Fibroblast of pulmonary artery (primary cell): ENCODE results near the gene PTPRD.
A peak's percentile ranks its signal among the peaks of the same experiment; 100 is the strongest.

Source experiments
- DNase-seq: peaks from one replicate; pipeline ENCODE4 v3.0.0-alpha.2; 2010; ENCODE audit warnings: low read depth
- H3K4me3 ChIP-seq: replicated peaks from 2 replicates; pipeline ENCODE4 v1.5.1; 2011; ENCODE audit warnings: low read depth, mild to moderate bottlenecking, control low read depth, low read length, moderate library complexity
- CTCF ChIP-seq: IDR thresholded peaks from 2 replicates; pipeline ENCODE4 v1.5.1; 2011; ENCODE audit warnings: mild to moderate bottlenecking, control low read depth, low read length, inconsistent platforms; ENCODE audit errors: missing control alignments

PTPRD gene

DNA sequence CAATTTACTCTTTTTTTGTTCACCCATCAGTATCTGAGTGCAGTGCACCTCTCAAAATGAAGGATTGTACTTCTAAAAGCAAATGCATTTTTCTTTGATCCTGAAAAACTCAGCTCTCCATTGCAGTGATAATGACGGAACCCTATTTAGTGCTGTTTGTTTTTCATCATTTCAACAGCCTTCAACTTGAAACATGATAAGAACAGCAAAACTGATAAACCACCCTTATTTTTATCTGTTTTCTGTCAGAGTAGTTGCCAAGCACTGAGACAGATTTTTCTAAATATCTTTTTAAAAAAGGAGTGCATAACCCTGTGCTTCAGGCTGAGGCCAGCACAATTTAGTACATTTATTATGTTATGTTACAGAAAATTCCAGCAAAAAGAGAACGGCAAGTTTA lies 2263.4 kb downstream of the PTPRD start:
- no peak for DNase-seq
- TF ChIP-seq CTCF, result no peak
- no peak overlapping the region for H3K4me3 ChIP-seq

DNA sequence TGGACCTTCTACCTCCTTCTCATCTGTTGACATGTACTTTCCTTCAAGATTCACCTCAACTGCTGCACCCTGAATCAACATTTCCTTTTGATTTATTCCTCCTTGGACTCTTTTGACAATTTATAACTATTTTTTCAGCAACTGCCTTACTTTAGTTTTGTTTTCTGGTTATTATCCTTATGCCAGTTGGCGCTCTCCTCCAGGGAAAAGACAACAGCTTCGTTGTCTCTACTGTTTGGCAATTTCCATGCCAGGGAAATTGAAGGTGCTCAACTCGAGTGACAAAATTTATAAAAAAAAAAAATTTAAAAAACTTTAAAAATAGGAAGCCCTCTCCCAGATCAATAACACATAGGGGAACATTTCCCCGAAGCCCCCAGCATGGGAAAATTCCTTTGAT lies 2264.0 kb downstream of the PTPRD start:
- no peak for DNase-seq
- H3K4me3 ChIP-seq, result no peak overlapping the region
- no peak for TF ChIP-seq CTCF

- no peak for TF ChIP-seq CTCF
- no peak overlapping the region for H3K4me3 ChIP-seq
- DNase-seq, result peak; percentile 18
Measured at GRCh38 chr9:8346296-8346695, 2266.5 kb downstream of the PTPRD start.

GRCh38 chr9:8338767-8339510 lies 2273.9 kb downstream of the PTPRD start:
- H3K4me3 ChIP-seq, result no peak overlapping the region
- DNase-seq, result peak; percentile 24
- TF ChIP-seq CTCF, result no peak

DNA sequence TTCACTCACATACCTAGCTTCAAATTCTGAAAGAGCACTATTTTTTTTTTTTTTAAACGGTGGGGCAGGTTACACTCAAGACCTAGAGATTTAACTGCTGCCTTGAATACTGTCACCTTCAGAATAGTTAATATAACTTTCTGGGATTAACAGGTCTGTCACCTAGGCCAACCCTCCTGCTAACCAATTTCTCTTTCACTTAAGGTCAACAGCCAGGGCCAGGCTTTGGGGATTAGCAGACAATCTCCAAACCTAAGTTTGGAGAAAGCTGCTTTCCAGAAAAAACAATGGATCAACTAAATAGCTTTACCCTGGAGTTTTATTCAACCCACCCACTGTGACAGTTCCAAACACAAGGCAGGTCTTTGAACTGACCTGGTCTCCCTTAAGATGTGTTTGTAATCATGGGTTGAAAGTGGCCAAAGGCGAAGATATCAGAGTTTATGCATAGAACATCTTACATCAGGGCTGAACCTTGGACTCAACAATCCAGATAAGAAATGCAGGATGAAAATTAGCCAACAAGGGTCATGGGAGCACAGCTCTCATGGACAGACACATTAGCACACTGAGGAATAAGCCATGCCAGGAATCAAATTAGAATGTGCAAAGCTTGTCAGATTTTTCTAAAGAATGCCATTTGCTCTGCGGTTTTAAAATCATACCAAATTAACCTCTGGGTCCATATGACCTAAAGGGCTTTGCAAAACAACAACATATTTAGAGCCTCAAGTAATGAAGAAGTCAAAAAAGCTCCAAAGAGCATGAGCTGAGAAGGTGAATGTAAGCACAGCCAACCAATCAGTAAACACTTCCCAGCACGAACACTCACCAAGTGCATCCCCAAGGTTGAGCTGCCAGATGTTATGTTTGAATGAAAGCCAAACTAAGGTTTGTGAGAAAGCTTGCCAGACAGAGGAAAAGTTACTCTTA lies 2274.7 kb downstream of the PTPRD start:
- no peak overlapping the region for H3K4me3 ChIP-seq
- DNase-seq, result peak; percentile 36
- no peak for TF ChIP-seq CTCF

- no peak for TF ChIP-seq CTCF
- no peak overlapping the region for H3K4me3 ChIP-seq
Measured at GRCh38 chr9:8332871-8333270, 2279.9 kb downstream of the PTPRD start.

More at GRCh38 chr9:8332871-8333270, 2279.9 kb downstream of the PTPRD start:
- no peak for DNase-seq
